Right cardiac atrium (tissue), 5 donors: ENCODE measurements around the gene CYFIP2. TPM values are rescaled to one million over a fixed set of nuclear protein-coding genes. Genes with fewer than 3 reads are reported as not detected.

Experiments used
- ATAC-seq, 2 donors: fragments of 200-7000 bp; cut with Tn5 transposase; one replicate each; pipeline versions ENCODE4 v1.8.0 to v1.9.1; 2020; ENCODE audit warnings: moderate library complexity in 2 of 2, mild to moderate bottlenecking in 1 of 2
- DNase-seq, 3 donors: peaks; one replicate each; pipeline ENCODE4 v3.0.0-alpha.2; 2020
- H3K27ac ChIP-seq: one replicate; pipeline ENCODE4 v1.5.1; 2013; ENCODE audit warnings: mild to moderate bottlenecking, low read length, control low read depth, moderate library complexity
- H3K27me3 ChIP-seq: one replicate; pipeline ENCODE4 v1.6.1; 2013; ENCODE audit not compliant: control insufficient read depth, insufficient read depth
- H3K4me1 ChIP-seq: one replicate; pipeline ENCODE4 v1.6.1; 2013; ENCODE audit warnings: low read length; ENCODE audit not compliant: control insufficient read depth, insufficient read depth
- H3K4me3 ChIP-seq: one replicate; pipeline ENCODE4 v1.5.1; 2013; ENCODE audit warnings: low read length, control low read depth
- H3K9me3 ChIP-seq: one replicate; pipeline ENCODE4 v1.6.1; 2013; ENCODE audit warnings: low read length; ENCODE audit not compliant: control insufficient read depth
- WGBS: extraction: QIAGEN DNeasy Blood & Tissue Kit; methylation state at CpG from one replicate; pipeline ENCODE4 v1.1.7; 2013; 5-methylcytosine and 5-hydroxymethylcytosine counted together
- intact Hi-C, 4 donors: fragments of 100-400 bp; cut with DNase I; formaldehyde crosslinking; loops; one replicate each; pipeline versions ENCODE4 v1.11.0 to v1.14.0; 2022 to 2023
- polyA plus RNA-seq: library from polyadenylated mRNA; stranded (reverse); fragments of 200-250 nt; gene quantifications from one replicate; pipeline ENCODE4 v1.2.3, GENCODE V29; 2013
- total RNA-seq, 4 donors: library from RNA; stranded (reverse); fragmentation: NEBNext Ultra II Directional; extraction: Animal tissue kit (Norgen Biotek cat#: 25700); gene quantifications; one replicate each; pipeline ENCODE4 v1.2.1, GENCODE V29; 2021
- donor health status: healthy with polysubstance abuse.
- donor health status: DM: no; HTN: yes; CAD: no.
- donor health status: DM: no; HTN: no; CAD: no.
- donor health status: DM: no; HTN: yes; CAD: no; lungs with severe emphysema.
- donor health status: DM: yes; HTN: yes; CAD: no.

The CYFIP2 gene
- total and polyA plus RNA-seq, 5 donors: 27.4 to 43.8 (median 36.7) TPM

- H3K27me3 ChIP-seq: no peaks in the 10 kb centered on the region
- no peak overlapping the region for H3K4me3 ChIP-seq
- no peak for DNase-seq
- H3K4me1 ChIP-seq: peaks cover 2% of the 10 kb centered on the region
- ATAC-seq: no peak
- 31% methylated on average over 3 of the region's 3 CpGs for WGBS
- H3K27ac ChIP-seq: no peak overlapping the region
- intact Hi-C loops: loop anchor here in 1 of 4 donors (10.0 kb wide), 1 partner anchor 113 kb away; no protein-coding TSS in a partner anchor
- no peaks in the 10 kb centered on the region for H3K9me3 ChIP-seq
Observed at GRCh38 chr5:157362012-157362411, 96.1 kb downstream of the CYFIP2 start.

- no peak for ATAC-seq
- intact Hi-C loops: loop anchor here in 1 of 4 donors (10.0 kb wide), 1 partner anchor 112 kb away; no protein-coding TSS in a partner anchor
- H3K4me1 ChIP-seq: peaks cover 2% of the 10 kb centered on the region
- no peak overlapping the region for H3K27ac ChIP-seq
- H3K4me3 ChIP-seq: no peak overlapping the region
- no peak for DNase-seq
- 73% methylated on average over 4 of the region's 4 CpGs for WGBS
- H3K27me3 ChIP-seq: no peaks in the 10 kb centered on the region
- no peaks in the 10 kb centered on the region for H3K9me3 ChIP-seq
Observed at GRCh38 chr5:157362502-157362901, 96.6 kb downstream of the CYFIP2 start.

- intact Hi-C loops: loop anchor here in 1 of 4 donors (10.0 kb wide), 1 partner anchor 112 kb away; no protein-coding TSS in a partner anchor
- Histone ChIP-seq H3K4me1 (peaks cover 2% of the 10 kb centered on the region), H3K9me3 (no peaks in the 10 kb centered on the region), H3K27ac (no peak overlapping the region), H3K27me3 (no peaks in the 10 kb centered on the region), H3K4me3 (no peak overlapping the region)
- DNase-seq: no peak
- WGBS: 90% methylated on average over 7 of the region's 7 CpGs
- no peak for ATAC-seq
Observed at GRCh38 chr5:157362982-157363381, 97.1 kb downstream of the CYFIP2 start.

- H3K27me3 ChIP-seq: no peaks in the 10 kb centered on the region
Observed at GRCh38 chr5:157365732-157366131, 99.8 kb downstream of the CYFIP2 start.

GRCh38 chr5:157366741-157367674 lies 101.1 kb downstream of the CYFIP2 start:
- Histone ChIP-seq H3K9me3 (no peaks in the 10 kb centered on the region), H3K27me3 (no peaks in the 10 kb centered on the region), H3K4me3 (no peak overlapping the region), H3K27ac (peak overlapping the region; percentile 23), H3K4me1 (no peaks in the 10 kb centered on the region)
- 54% methylated on average over 7 of the region's 7 CpGs for WGBS
- intact Hi-C loops: loop anchor here in 1 of 4 donors (10.0 kb wide), 1 partner anchor 108 kb away; no protein-coding TSS in a partner anchor
- ATAC-seq (peak; percentile 75 to 77), DNase-seq (peak in 2 of 3 donors; percentile 56 to 57)

More at GRCh38 chr5:157365732-157366131, 99.8 kb downstream of the CYFIP2 start:
- intact Hi-C loops: loop anchor here in 1 of 4 donors (10.0 kb wide), 1 partner anchor 109 kb away; no protein-coding TSS in a partner anchor
- ATAC-seq (no peak), DNase-seq (no peak)
- WGBS: 86% methylated on average over 2 of the region's 2 CpGs
- H3K4me1 ChIP-seq: peaks cover 2% of the 10 kb centered on the region
- no peak overlapping the region for H3K4me3 ChIP-seq
- H3K9me3 ChIP-seq: no peaks in the 10 kb centered on the region
- no peak overlapping the region for H3K27ac ChIP-seq

- Histone ChIP-seq H3K27ac (no peak overlapping the region), H3K9me3 (no peaks in the 10 kb centered on the region), H3K4me3 (no peak overlapping the region), H3K4me1 (no peaks in the 10 kb centered on the region), H3K27me3 (no peaks in the 10 kb centered on the region)
- DNase-seq: no peak
- intact Hi-C loops: loop anchor here in 1 of 4 donors (10.0 kb wide), 1 partner anchor 105 kb away; no protein-coding TSS in a partner anchor
- ATAC-seq: no peak
- 97% methylated on average over 2 of the region's 2 CpGs for whole genome bisulfite sequencing
Observed at GRCh38 chr5:157369507-157369906, 103.6 kb downstream of the CYFIP2 start.

- intact Hi-C loops: no loop called here
- DNase-seq: no peak
- Histone ChIP-seq H3K4me1 (no peaks in the 10 kb centered on the region), H3K9me3 (no peaks in the 10 kb centered on the region), H3K27ac (no peak overlapping the region), H3K27me3 (no peaks in the 10 kb centered on the region), H3K4me3 (no peak overlapping the region)
- 68% methylated on average over 6 of the region's 6 CpGs for WGBS
- ATAC-seq: no peak
Observed at GRCh38 chr5:157370967-157371366, 105.0 kb downstream of the CYFIP2 start.

- DNase-seq: no peak
- Histone ChIP-seq H3K27me3 (no peaks in the 10 kb centered on the region), H3K4me1 (no peaks in the 10 kb centered on the region), H3K27ac (no peak overlapping the region), H3K9me3 (no peaks in the 10 kb centered on the region), H3K4me3 (no peak overlapping the region)
- WGBS: 72% methylated on average over 5 of the region's 5 CpGs
- ATAC-seq: no peak
- intact Hi-C loops: no loop called here
Observed at GRCh38 chr5:157371655-157372471, 105.9 kb downstream of the CYFIP2 start.

- no peak overlapping the region for H3K4me3 ChIP-seq
- DNase-seq (no peak), ATAC-seq (no peak)
- no peaks in the 10 kb centered on the region for H3K27me3 ChIP-seq
- 75% methylated on average over 4 of the region's 4 CpGs for WGBS
- no peak overlapping the region for H3K27ac ChIP-seq
- H3K9me3 ChIP-seq: no peaks in the 10 kb centered on the region
- H3K4me1 ChIP-seq: no peaks in the 10 kb centered on the region
- intact Hi-C loops: no loop called here
Observed at GRCh38 chr5:157372472-157372822, 106.5 kb downstream of the CYFIP2 start.

GRCh38 chr5:157378509-157378908 lies 112.6 kb downstream of the CYFIP2 start:
- H3K9me3 ChIP-seq: no peaks in the 10 kb centered on the region
- ATAC-seq (no peak), DNase-seq (no peak)
- H3K4me3 ChIP-seq: no peak overlapping the region
- WGBS: 83% methylated on average over 6 of the region's 6 CpGs
- H3K27me3 ChIP-seq: no peaks in the 10 kb centered on the region
- intact Hi-C loops: no loop called here
- no peaks in the 10 kb centered on the region for H3K4me1 ChIP-seq
- no peak overlapping the region for H3K27ac ChIP-seq

GRCh38 chr5:157379983-157380382 lies 114.1 kb downstream of the CYFIP2 start:
- Histone ChIP-seq H3K4me3 (no peak overlapping the region), H3K4me1 (no peaks in the 10 kb centered on the region), H3K9me3 (no peaks in the 10 kb centered on the region), H3K27ac (no peak overlapping the region), H3K27me3 (no peaks in the 10 kb centered on the region)
- 90% methylated on average over 3 of the region's 3 CpGs for WGBS
- ATAC-seq (no peak), DNase-seq (no peak)
- intact Hi-C loops: no loop called here
